RPMI8226 (cell line): ENCODE results near the gene SPTB.

ENCODE experiments used
- DNase-seq: peaks from one replicate; pipeline ENCODE4 v3.0.0-alpha.2; 2015

Gene SPTB

DNA sequence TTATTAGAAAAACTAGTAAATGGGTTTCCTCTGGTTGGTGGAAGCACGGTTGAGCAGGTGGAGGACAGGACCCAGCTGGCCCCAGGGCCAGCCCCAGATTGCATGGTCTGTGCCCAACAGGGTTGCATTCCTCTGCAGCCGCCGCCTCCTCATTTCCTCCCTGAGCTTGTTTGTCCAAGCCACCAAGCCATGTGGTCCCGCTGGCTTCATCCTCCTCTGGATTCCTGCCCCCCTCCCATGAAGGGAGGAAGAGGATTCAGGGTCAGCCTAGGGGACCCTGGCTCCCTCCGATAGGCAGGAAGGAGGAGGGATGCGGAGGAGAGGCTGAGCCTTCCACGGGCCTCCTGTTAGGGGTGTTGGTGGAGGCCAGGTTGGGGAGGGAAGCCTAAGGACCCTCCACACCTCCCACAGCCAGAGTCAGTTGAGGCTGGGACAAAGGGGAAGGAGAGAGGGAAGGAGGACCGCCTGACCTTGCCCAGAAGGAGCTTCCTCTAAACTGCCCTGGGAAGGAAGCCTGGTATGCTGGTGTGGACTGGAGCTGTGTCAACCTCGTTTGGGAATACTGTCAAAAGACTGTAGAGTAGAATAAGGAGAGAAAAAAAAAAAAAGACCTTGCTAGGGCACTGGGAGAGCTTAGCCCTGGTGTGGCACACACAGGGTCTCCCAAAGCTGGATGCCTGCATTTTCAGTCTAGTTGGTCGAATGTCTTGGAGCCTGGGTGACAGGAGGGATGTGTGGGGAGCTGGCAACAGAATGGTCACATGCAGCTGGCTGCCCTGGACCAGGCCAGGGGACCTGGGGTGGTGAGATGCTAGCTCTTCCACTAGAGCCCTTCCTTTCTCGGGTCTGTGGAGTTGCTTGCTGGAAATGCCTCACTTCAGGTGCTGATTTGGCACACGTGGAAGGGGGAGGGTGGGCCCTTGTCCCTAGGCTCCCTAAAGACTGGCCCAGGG lies 133.1 kb downstream of the SPTB start:
- no peak for DNase-seq

DNA sequence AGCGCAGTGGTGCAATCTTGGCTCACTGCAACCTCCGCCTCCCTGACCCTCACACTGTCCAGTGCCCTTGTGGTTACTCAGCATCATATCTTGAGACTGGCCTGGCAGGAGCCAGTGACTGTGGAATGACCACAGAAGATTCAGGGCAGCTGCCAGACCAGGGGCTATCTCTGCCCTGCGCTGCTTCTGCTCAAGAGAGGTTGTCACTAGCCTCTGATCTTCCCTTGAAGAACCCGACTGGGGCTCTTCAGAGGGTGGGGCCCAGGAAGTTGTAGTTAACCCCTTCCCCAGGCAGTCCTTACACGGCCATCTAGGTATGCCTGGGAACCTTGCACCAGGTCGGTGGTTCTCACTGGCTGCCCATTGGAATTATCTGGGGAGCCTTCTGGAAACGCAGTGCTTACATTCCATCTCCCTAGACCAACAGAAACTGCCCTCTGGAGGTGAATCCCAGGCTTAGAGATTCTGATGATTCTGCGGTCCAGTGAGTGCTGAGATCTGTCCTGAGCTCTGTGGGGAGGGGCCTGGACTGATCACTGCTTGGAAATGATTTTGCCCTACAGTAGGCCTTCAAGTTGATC lies 134.1 kb downstream of the SPTB start:
- no peak for DNase-seq

- no peak for DNase-seq
Observed at GRCh38 chr14:64743061-64743460, 136.6 kb downstream of the SPTB start.

- DNase-seq: no peak
Observed at GRCh38 chr14:64741961-64742360, 137.7 kb downstream of the SPTB start.

DNA sequence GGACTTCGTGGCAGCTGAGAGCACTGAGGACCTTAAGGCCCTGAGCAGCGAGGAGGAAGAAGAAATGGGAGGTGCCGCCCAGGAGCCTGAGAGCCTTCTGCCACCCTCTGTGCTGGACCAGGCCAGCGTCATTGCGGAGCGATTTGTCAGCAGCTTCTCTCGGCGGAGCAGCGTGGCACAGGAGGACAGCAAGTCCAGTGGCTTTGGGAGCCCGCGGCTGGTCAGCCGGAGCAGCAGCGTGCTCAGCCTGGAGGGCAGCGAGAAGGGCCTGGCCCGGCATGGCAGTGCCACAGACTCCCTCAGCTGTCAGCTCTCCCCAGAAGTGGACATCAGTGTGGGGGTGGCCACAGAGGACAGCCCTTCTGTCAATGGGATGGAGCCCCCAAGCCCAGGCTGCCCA lies 138.5 kb downstream of the SPTB start:
- DNase-seq: no peak

DNA sequence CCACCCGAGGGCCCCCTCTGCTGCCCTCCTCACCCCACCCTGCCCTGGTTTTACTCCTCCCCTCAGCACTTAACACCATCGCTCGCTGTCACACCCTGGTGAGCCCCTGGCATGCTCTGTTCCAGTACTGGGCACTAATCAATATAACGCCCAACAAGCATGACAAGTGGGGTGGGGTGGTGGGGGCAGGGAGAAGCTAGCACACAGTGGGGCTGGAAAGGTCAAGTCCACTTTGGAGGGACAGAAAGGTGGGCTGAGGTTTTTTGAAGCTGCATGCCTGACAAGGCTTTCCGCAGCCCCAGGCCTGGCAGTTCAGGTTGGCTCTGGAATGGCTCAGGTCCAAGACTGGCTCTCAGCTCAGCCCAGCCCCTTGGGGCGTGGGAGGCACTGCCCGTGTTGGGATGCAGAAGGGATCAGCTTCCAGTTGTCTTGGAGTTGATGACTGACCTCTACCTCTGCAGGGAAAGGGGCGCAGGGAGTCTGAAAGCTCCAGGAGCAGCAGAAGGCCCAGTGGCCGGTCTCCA lies 141.4 kb downstream of the SPTB start:
- DNase-seq: no peak

DNA sequence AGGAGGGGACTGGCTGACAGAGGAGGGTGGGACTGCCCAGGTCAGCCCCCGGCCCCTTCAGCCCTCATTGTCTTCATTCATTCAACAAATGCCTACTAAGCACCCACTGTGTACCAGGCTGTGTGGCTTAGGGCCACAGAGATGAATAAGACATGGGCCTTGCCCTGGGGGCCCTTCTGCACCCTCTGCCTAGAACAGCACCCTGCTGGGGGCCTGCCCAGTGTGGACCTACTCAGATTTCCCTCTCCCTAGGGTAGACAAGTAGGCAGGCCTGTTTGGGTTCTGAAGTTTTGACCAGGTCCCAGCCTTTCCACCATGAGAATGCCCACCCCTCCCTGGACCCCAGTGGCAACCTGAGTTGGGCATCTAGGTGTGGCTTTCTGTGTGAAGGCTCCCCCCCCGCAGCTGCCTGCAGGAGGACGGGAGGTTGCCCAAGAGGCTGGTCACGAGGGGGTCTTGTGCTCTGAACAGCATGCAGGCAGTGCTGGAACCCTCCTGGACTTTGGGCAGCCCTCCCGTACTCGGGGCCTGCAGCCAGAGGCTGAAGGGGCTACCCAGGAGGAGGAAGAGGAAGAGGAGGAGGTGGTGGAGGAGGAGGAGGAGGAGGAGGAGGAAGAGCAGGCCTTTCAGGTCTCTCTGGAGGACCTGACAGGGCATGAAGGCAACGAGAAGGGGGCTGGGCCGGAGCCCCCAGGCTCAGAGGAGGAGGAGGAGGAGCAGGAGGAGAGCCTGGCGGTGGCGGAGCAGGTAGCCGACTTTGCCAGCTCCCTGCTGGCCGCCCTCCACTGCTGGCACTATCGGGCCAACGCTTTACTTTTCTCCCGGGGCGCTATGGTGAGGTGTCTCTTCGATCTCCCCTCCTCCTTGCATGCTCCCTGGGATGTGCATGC lies 142.1 kb downstream of the SPTB start:
- DNase-seq: no peak

DNA sequence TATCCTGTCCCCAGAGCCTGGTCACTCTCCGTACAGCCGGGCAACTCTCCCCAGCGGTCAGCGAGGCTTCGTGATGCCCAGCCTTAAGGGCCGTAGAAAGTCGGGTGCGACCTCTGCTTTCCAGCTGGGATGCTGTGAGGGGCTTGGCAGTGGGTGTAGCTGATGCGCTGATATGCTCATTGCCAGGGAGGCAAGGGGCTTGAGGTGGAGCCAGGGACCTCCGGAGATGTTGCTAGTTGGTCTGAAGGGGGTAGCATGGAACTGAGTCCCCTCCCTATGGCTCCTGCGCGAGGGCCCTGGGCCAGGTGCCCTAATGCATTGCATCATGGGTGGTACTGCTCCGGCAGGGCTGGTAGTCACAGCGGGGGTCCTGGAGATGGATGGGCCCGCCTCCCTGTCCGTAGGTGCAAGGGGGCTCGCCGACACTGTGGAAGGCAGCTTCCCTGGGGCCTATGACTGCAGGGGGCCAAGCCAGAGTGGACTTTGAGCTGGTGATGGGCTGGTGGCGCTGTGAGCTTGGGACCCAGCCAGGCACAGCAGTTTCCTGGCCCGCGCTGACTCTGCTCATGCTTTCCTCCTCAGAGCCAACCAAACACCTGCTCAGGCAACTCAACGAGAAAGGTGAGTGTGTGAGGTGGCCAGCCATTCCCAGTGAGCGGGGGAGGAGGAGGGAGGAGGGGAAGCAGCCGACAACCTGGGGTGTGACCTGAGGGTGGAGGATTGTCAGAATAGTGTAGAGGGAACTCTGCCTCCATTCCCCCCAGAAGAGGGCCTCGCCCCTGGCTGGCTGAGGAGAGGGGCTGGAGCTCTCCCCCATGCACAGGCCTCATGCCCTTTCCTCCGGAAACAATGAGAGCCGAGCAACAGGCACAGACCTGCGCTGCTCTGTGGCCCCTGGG lies 143.2 kb downstream of the SPTB start:
- no peak for DNase-seq

- no peak for DNase-seq
Observed at GRCh38 chr14:64734990-64735389, 144.7 kb downstream of the SPTB start.

GRCh38 chr14:64733899-64734298 lies 145.8 kb downstream of the SPTB start:
- DNase-seq: no peak

DNA sequence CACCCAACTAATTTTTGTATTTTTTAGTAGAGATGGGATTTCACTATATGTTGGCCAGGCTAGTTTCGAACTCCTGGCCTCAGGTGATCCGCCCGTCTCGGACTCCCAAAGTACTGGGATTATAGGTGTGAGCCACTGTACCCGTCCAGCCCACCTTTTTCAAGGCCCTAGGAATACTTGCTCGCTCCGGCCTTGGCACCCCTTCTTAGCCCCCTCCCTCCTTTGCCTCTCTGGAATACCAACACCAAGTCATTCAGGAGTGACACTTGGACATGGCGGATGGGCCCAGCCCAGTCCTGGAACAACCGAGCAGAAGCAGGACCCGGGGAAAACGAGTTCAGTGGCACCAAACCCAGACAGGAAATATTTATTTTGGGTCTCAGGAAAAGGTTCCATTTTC lies 146.4 kb downstream of the SPTB start:
- DNase-seq: no peak

- no peak for DNase-seq
Observed at GRCh38 chr14:64732536-64733120, 147.1 kb downstream of the SPTB start.

- DNase-seq: no peak
Observed at GRCh38 chr14:64732066-64732465, 147.6 kb downstream of the SPTB start.

DNA sequence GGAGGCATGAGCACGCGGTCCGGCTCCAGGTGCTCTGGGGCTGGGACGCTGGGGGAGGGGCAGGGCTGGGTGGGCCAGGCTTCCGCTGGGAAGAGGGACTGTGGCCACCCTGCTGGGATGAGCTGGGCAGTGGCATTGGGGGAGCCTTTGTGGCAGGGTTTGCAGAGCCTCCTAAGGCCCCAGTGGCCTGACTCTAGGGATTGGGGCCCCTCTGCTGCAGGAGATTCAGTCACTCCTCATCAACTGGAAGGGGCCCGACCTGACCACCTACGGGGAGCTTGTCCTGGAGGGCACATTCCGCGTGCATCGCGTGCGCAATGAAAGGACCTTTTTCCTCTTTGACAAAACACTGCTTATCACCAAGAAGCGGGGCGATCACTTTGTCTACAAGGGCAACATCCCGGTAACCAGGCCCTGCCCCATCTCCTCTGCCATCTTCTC lies 148.5 kb downstream of the SPTB start:
- DNase-seq: no peak

- DNase-seq: no peak
Observed at GRCh38 chr14:64730681-64731080, 149.0 kb downstream of the SPTB start.

DNA sequence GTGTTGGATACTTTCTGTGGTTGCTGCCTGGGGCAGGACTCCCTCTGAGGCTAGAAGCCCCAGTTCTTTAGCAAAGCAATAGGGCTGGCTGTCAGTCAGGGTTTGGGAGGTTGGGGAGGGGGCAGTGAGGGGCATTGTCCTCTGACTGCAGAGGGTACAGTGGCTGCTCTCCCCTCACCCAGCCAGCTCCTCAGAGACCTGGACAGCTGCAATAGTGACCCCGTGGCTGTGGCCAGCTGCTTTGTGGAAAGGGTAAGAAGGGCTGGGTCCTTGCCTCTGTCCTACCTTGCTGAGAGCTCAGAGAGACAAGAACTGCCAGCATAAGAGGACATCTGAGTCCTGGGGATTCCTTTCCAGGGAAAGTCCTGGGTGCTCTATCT lies 149.7 kb downstream of the SPTB start:
- no peak for DNase-seq

DNA sequence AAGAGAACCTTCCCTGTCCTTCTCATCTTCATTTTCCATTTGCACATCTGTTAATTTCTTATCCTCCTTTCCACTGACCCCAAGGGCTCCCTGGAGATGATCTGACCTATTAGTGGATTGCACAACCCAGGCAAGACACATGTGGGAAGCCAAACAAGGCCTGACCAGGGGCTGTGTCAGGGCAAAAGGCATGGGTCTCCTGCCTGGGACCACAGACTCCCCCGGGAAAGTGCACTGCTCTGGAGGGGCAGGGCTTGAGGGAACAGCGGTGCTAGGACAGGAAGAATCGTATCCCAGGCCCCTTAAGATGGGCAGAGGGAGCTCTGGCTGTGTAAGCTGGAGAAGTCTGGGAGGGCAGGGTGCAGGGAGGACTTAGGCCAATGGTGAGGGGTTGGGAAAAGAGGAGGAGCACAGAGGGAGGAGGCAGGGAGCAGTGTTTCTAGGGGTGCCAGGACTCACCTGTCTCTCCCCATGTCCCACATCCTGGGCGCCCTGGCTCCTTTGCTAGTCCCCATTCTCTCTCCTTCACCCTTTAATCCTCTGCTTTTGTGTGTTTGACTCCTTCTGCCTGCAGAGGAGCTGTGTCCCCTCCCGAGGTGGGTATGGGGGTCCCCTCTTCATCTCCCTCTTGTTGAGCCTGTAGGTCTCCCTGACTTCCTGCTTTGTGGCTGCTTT lies 150.2 kb downstream of the SPTB start:
- no peak for DNase-seq

DNA sequence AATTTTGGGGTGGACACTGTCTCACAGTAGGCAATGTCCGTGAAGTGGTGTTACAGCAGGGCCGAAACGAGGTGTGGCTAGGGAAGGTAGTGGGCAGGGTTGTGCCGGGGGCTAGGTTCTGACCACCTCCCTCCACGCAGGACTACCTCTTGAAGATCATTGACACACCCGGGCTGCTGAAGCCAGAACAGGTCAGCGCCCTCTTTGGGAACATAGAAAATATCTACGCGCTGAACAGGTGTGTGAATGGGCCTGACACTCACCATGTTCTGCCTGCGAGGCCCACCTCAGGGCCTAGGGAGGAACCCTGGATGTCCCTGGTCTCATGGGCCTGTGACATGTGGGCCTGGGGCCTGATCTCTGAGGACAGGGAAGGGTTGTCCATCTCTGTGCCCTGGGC lies 150.9 kb downstream of the SPTB start:
- DNase-seq: no peak

DNA sequence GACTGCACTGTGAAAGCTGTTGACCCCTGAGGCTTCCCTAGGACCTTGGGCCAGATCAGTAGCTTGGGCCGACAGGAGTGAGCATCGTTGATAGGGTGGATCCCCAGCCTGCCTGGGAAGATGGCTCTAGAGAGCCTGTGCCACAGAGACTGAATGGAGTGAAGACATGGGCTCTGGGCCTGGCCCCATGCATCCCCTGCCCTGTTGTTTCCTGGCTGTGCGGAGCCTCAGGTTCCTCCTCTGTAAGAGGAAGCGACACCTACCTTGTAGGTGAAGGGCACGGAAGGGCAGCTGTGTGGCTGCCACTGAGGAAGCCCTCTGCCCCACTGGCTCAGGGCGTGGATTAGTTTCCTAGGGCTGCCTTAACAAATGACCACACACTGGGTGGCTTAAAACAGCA lies 151.6 kb downstream of the SPTB start:
- DNase-seq: no peak

DNA sequence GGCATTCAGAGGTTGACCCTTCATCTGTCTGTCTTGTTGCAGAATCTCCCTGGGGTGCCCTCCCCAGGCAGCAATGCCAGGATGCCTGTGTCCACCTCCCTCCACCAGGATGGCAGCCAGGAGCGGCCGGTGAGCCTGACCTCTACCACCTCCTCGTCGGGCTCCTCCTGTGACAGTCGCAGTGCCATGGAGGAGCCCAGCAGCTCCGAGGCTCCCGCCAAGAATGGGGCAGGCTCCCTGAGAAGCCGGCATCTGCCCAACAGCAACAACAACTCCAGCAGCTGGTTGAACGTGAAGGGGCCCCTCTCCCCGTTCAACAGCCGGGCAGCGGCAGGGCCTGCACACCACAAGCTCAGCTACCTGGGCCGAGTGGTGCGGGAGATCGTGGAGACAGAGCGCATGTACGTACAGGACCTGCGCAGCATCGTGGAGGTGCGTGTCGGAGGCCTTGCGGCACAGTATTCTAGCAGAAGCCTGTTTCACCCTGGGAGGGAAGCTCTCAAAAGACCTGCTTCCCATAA lies 152.1 kb downstream of the SPTB start:
- DNase-seq: no peak

- peak; percentile 82 for DNase-seq
Observed at GRCh38 chr14:64726585-64726890, 153.2 kb downstream of the SPTB start.
